PC-9 (cell line): Measurements from ENCODE around the gene OSBPL6.

ENCODE experiments used
- EZH2 ChIP-seq: fragments of 200-600 bp; sonication (generic); IDR thresholded peaks from 2 replicates; pipeline ENCODE4 v1.8.0; 2017; ENCODE audit warnings: antibody characterized with exemption, low read depth
- TF ChIP-seq, protein P1 (sequence below): fragments of 200-600 bp; sonication (generic); conservative IDR thresholded peaks from 2 replicates; pipeline ENCODE4 v1.6.1; 2017; ENCODE audit warnings: mixed run types, antibody characterized with exemption, mild to moderate bottlenecking, moderate library complexity

DNA sequence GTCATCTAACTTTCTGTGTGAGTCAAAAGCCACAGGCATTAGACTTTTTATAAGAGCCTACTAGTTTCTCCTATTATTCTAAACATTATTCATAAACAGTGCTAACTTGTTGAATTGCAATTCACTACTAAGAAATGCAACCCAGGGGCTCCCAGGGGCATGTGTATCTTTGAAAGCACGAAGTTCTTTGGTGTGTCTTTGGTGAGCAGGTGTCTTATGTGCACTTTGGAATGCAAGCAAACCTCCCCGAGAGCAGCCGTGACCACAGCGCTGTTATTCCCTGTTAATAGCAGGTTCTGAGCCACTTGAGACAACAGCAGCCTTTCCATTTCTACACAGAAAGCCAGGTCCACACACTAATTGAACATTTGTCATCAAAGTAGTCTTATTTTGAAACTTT, 133.2 kb downstream of the OSBPL6 start:
- TF ChIP-seq, protein P1, sequence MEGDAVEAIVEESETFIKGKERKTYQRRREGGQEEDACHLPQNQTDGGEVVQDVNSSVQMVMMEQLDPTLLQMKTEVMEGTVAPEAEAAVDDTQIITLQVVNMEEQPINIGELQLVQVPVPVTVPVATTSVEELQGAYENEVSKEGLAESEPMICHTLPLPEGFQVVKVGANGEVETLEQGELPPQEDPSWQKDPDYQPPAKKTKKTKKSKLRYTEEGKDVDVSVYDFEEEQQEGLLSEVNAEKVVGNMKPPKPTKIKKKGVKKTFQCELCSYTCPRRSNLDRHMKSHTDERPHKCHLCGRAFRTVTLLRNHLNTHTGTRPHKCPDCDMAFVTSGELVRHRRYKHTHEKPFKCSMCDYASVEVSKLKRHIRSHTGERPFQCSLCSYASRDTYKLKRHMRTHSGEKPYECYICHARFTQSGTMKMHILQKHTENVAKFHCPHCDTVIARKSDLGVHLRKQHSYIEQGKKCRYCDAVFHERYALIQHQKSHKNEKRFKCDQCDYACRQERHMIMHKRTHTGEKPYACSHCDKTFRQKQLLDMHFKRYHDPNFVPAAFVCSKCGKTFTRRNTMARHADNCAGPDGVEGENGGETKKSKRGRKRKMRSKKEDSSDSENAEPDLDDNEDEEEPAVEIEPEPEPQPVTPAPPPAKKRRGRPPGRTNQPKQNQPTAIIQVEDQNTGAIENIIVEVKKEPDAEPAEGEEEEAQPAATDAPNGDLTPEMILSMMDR, result no peak
- TF ChIP-seq EZH2, result no peak
